ENCODE measurements around the gene KLF9.

Gene KLF9

GRCh38 chr9:70392850-70393249, 21.6 kb downstream of the KLF9 start:
- Histone ChIP-seq H3K9ac (ENCODE audit: low read length) (no peak overlapping the region), H3K36me3 (ENCODE audit: control insufficient read depth in 1 of 2, insufficient read depth in 2 of 2, low read length in 2 of 2) (no peaks in the 10 kb centered on the region), H3K4me2 (ENCODE audit: low read length) (no peak overlapping the region), H4K91ac (ENCODE audit: low read depth, low read length) (no peak overlapping the region), H2BK120ac (ENCODE audit: insufficient read depth, low read length, poor library complexity) (no peak overlapping the region), H3K4me3 (ENCODE audit: low read depth, low read length) (no peak overlapping the region), H3K27me3 (ENCODE audit: insufficient read depth, low read length) (no peaks in the 10 kb centered on the region), H3K18ac (ENCODE audit: low read length) (no peak overlapping the region), H2AFZ (ENCODE audit: insufficient read depth, low read length, poor library complexity) (no peak overlapping the region), H3K4ac (ENCODE audit: low read depth, low read length) (no peak overlapping the region), H3K14ac (ENCODE audit: low read length) (no peak overlapping the region), H3K9me3 (ENCODE audit: insufficient read depth, low read depth, low read length) (no peaks in the 10 kb centered on the region), H3K79me2 (ENCODE audit: control insufficient read depth, insufficient read depth, low read length, poor library complexity) (no peaks in the 10 kb centered on the region), H3K4me1 (ENCODE audit: control insufficient read depth in 1 of 2, insufficient read depth in 2 of 2, low read length in 2 of 2) (no peaks in the 10 kb centered on the region), H4K8ac (ENCODE audit: low read depth, low read length) (no peak overlapping the region), H2BK5ac (ENCODE audit: low read depth, low read length, poor library complexity) (no peak overlapping the region), H3K23ac (ENCODE audit: low read length) (no peak overlapping the region), H4K12ac (ENCODE audit: low read depth, low read length) (no peak overlapping the region), H2AK5ac (ENCODE audit: low read length) (no peak overlapping the region), H3K79me1 (ENCODE audit: low read length) (no peaks in the 10 kb centered on the region), H2BK12ac (ENCODE audit: low read length) (no peak overlapping the region), H3K27ac (ENCODE audit: low read depth, low read length) (no peak overlapping the region)
- no peak for DNase-seq
- no CpG with 5 or more reads among the region's 3 CpGs for WGBS (ENCODE audit: extremely low coverage, insufficient coverage, insufficient read length)

GRCh38 chr9:70392189-70392588, 22.3 kb downstream of the KLF9 start:
- H3K18ac ChIP-seq (ENCODE audit: low read length), result no peak overlapping the region
- H3K79me2 ChIP-seq (ENCODE audit: control insufficient read depth, insufficient read depth, low read length, poor library complexity), result no peaks in the 10 kb centered on the region
- no peak overlapping the region for H4K8ac ChIP-seq (ENCODE audit: low read depth, low read length)
- no peak overlapping the region for H2AFZ ChIP-seq (ENCODE audit: insufficient read depth, low read length, poor library complexity)
- H3K9me3 ChIP-seq (ENCODE audit: insufficient read depth, low read depth, low read length), result no peaks in the 10 kb centered on the region
- no peak overlapping the region for H3K27ac ChIP-seq (ENCODE audit: low read depth, low read length)
- no peaks in the 10 kb centered on the region for H3K4me1 ChIP-seq (ENCODE audit: control insufficient read depth in 1 of 2, insufficient read depth in 2 of 2, low read length in 2 of 2)
- H3K36me3 ChIP-seq (ENCODE audit: control insufficient read depth in 1 of 2, insufficient read depth in 2 of 2, low read length in 2 of 2), result no peaks in the 10 kb centered on the region
- no peak overlapping the region for H3K23ac ChIP-seq (ENCODE audit: low read length)
- no peak for DNase-seq
- no peak overlapping the region for H4K91ac ChIP-seq (ENCODE audit: low read depth, low read length)
- no peak overlapping the region for H2BK12ac ChIP-seq (ENCODE audit: low read length)
- no peak overlapping the region for H3K9ac ChIP-seq (ENCODE audit: low read length)
- H2BK5ac ChIP-seq (ENCODE audit: low read depth, low read length, poor library complexity), result no peak overlapping the region
- no peaks in the 10 kb centered on the region for H3K79me1 ChIP-seq (ENCODE audit: low read length)
- H4K12ac ChIP-seq (ENCODE audit: low read depth, low read length), result no peak overlapping the region
- no CpG with 5 or more reads among the region's 2 CpGs for WGBS (ENCODE audit: extremely low coverage, insufficient coverage, insufficient read length)
- H3K4me2 ChIP-seq (ENCODE audit: low read length), result no peak overlapping the region
- no peak overlapping the region for H3K4ac ChIP-seq (ENCODE audit: low read depth, low read length)
- no peak overlapping the region for H2BK120ac ChIP-seq (ENCODE audit: insufficient read depth, low read length, poor library complexity)
- no peak overlapping the region for H3K14ac ChIP-seq (ENCODE audit: low read length)
- no peak overlapping the region for H3K4me3 ChIP-seq (ENCODE audit: low read depth, low read length)
- no peaks in the 10 kb centered on the region for H3K27me3 ChIP-seq (ENCODE audit: insufficient read depth, low read length)
- H2AK5ac ChIP-seq (ENCODE audit: low read length), result no peak overlapping the region

GRCh38 chr9:70390933-70391341, 23.5 kb downstream of the KLF9 start:
- H3K14ac ChIP-seq (ENCODE audit: low read length), result no peak overlapping the region
- no peak overlapping the region for H3K18ac ChIP-seq (ENCODE audit: low read length)
- H2AFZ ChIP-seq (ENCODE audit: insufficient read depth, low read length, poor library complexity), result no peak overlapping the region
- no peak overlapping the region for H4K8ac ChIP-seq (ENCODE audit: low read depth, low read length)
- no peak overlapping the region for H2BK120ac ChIP-seq (ENCODE audit: insufficient read depth, low read length, poor library complexity)
- H3K9me3 ChIP-seq (ENCODE audit: insufficient read depth, low read depth, low read length), result no peaks in the 10 kb centered on the region
- no peak overlapping the region for H3K4me3 ChIP-seq (ENCODE audit: low read depth, low read length)
- H3K79me1 ChIP-seq (ENCODE audit: low read length), result no peaks in the 10 kb centered on the region
- no peaks in the 10 kb centered on the region for H3K79me2 ChIP-seq (ENCODE audit: control insufficient read depth, insufficient read depth, low read length, poor library complexity)
- no peak overlapping the region for H2BK5ac ChIP-seq (ENCODE audit: low read depth, low read length, poor library complexity)
- no peak overlapping the region for H3K27ac ChIP-seq (ENCODE audit: low read depth, low read length)
- no peaks in the 10 kb centered on the region for H3K4me1 ChIP-seq (ENCODE audit: control insufficient read depth in 1 of 2, insufficient read depth in 2 of 2, low read length in 2 of 2)
- no peak overlapping the region for H3K9ac ChIP-seq (ENCODE audit: low read length)
- H3K23ac ChIP-seq (ENCODE audit: low read length), result no peak overlapping the region
- no CpG with 5 or more reads among the region's 2 CpGs for WGBS (ENCODE audit: extremely low coverage, insufficient coverage, insufficient read length)
- H3K36me3 ChIP-seq (ENCODE audit: control insufficient read depth in 1 of 2, insufficient read depth in 2 of 2, low read length in 2 of 2), result no peaks in the 10 kb centered on the region
- H4K12ac ChIP-seq (ENCODE audit: low read depth, low read length), result no peak overlapping the region
- no peak for DNase-seq
- no peaks in the 10 kb centered on the region for H3K27me3 ChIP-seq (ENCODE audit: insufficient read depth, low read length)
- no peak overlapping the region for H2BK12ac ChIP-seq (ENCODE audit: low read length)
- no peak overlapping the region for H3K4ac ChIP-seq (ENCODE audit: low read depth, low read length)
- H4K91ac ChIP-seq (ENCODE audit: low read depth, low read length), result no peak overlapping the region
- no peak overlapping the region for H3K4me2 ChIP-seq (ENCODE audit: low read length)
- no peak overlapping the region for H2AK5ac ChIP-seq (ENCODE audit: low read length)

DNA sequence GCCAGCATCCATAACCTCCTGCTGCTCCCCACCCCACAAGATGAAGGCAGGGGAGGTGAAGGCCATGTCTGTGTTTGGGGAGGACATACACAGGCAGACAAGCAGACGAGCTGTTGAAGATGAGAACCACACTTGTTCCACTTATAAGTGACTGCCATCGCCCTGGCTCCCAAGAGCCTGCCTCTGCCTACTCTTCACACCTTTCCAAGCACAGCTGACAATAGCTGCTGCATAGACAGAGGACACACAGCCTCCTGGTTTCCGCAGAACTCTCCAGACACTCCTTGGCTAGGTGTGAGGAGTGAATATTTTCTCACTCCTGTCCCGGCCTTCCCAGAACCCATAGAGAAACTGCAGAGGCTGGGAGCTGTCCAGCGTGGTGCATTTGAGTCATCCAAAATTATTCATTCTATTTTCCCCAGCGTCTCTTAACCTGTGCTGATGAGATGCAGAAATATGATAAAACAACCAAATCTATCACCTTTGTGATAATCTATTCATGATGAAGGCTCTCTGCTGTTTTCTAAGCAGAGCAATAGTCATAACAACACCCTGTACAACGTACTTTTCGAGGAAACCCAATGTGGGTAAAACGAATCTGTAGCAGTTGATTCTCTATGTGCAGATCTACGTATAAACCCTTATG, 24.7 kb downstream of the KLF9 start:
- Histone ChIP-seq H3K23ac (ENCODE audit: low read length) (peak overlapping the region; percentile 5), H3K27ac (ENCODE audit: low read depth, low read length) (no peak overlapping the region), H3K27me3 (ENCODE audit: insufficient read depth, low read length) (no peaks in the 10 kb centered on the region), H2BK12ac (ENCODE audit: low read length) (no peak overlapping the region), H2BK5ac (ENCODE audit: low read depth, low read length, poor library complexity) (no peak overlapping the region), H2BK120ac (ENCODE audit: insufficient read depth, low read length, poor library complexity) (no peak overlapping the region), H3K9me3 (ENCODE audit: insufficient read depth, low read depth, low read length) (no peaks in the 10 kb centered on the region), H3K4me1 (ENCODE audit: control insufficient read depth in 1 of 2, insufficient read depth in 2 of 2, low read length in 2 of 2) (no peaks in the 10 kb centered on the region), H2AK5ac (ENCODE audit: low read length) (no peak overlapping the region), H2AFZ (ENCODE audit: insufficient read depth, low read length, poor library complexity) (no peak overlapping the region), H3K79me1 (ENCODE audit: low read length) (no peaks in the 10 kb centered on the region), H4K12ac (ENCODE audit: low read depth, low read length) (no peak overlapping the region), H3K79me2 (ENCODE audit: control insufficient read depth, insufficient read depth, low read length, poor library complexity) (no peaks in the 10 kb centered on the region), H3K4me2 (ENCODE audit: low read length) (no peak overlapping the region), H3K18ac (ENCODE audit: low read length) (no peak overlapping the region), H4K91ac (ENCODE audit: low read depth, low read length) (no peak overlapping the region), H3K4ac (ENCODE audit: low read depth, low read length) (no peak overlapping the region), H3K9ac (ENCODE audit: low read length) (no peak overlapping the region), H3K14ac (ENCODE audit: low read length) (no peak overlapping the region), H3K36me3 (ENCODE audit: control insufficient read depth in 1 of 2, insufficient read depth in 2 of 2, low read length in 2 of 2) (no peaks in the 10 kb centered on the region), H4K8ac (ENCODE audit: low read depth, low read length) (no peak overlapping the region), H3K4me3 (ENCODE audit: low read depth, low read length) (no peak overlapping the region)
- WGBS (ENCODE audit: extremely low coverage, insufficient coverage, insufficient read length), result no CpG with 5 or more reads among the region's 10 CpGs
- no peak for DNase-seq
